SW 1271 (cell line): ENCODE data around the gene GOPC.

Source experiments
- DNase-seq, 2 experiments: peaks; one replicate each; lab custom pipeline; 2025; lab: John Stamatoyannopoulos, UW

GOPC gene

GRCh38 chr6:117513778-117514365 lies 88.4 kb downstream of the GOPC start:
- no peak for DNase-seq

- no peak for DNase-seq
Observed at GRCh38 chr6:117512987-117513573, 89.2 kb downstream of the GOPC start.

- no peak for DNase-seq
Observed at GRCh38 chr6:117512056-117512828, 90.1 kb downstream of the GOPC start.
